ENCODE results near the gene EEF1G.
"Not testable (repeated sequence)": the region's sequence is repeated elsewhere in the genome, so short reads cannot be mapped to it uniquely, and the experiment has no call there.

EEF1G gene

DNA sequence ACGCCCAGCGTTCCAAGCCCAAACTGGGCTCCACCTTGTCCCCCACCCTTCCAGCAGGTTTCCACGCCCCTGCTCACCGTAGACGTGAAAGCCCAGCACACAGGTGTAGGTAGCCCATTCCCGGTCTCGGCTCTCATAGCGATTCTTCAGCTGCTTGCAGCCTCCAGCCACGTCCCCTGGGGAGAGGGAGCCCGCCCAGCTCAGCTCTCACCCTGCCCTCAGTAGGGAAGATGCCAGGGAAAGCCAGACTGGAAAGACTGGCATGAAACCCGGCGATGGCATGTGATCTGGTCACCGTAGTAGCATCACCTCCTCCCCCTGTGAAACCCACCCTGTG lies 29.3 kb upstream of the EEF1G start:
- no peak for DNase-seq (ENCODE audit: low read depth in 2 of 2)

DNA sequence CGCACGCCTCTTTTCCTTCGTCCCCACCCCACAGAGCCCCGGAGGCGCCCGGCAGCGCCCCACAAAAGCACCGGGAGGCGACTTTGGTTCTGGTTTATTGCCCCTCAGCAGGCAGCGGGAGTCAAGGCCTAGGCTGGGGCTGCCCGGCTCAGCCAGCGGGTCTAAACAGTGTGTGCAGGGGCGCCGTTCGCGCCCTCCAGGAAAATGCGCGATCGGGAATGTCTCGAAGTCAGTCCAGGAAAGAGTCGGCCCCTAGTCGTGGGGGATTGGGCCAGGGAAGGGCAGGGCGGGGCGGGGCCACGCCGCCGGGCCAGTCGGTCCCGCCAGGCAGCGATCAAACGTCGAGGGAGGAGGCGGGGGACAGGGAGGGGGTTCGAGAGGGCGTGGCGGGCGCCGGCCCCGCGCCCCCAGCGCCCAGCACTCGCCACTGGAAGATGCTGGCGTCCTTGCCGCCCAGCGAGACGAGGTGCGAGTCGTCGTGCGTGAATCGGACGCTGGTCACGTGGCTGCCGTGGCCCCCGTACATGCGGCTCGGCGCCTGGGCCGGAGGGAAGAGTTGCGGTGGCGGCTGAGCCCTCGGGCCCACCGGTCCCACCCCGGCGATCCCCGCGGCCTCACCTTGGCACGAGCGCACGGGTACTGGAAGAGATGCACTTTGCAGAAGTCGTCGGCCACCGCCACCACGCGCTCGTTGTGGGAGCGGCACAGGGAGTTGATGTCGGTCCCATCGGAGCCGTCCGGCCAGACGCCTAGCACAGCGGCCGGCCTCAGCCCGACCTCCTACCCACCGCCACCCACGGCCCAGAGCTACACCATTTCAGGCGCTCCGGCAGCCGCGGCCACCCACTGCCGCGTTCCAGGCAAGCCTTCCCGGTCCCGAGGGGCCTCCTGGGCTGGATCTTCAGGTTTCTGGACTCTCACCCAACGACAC lies 28.7 kb upstream of the EEF1G start:
- no peak for DNase-seq (ENCODE audit: low read depth in 2 of 2)

DNA sequence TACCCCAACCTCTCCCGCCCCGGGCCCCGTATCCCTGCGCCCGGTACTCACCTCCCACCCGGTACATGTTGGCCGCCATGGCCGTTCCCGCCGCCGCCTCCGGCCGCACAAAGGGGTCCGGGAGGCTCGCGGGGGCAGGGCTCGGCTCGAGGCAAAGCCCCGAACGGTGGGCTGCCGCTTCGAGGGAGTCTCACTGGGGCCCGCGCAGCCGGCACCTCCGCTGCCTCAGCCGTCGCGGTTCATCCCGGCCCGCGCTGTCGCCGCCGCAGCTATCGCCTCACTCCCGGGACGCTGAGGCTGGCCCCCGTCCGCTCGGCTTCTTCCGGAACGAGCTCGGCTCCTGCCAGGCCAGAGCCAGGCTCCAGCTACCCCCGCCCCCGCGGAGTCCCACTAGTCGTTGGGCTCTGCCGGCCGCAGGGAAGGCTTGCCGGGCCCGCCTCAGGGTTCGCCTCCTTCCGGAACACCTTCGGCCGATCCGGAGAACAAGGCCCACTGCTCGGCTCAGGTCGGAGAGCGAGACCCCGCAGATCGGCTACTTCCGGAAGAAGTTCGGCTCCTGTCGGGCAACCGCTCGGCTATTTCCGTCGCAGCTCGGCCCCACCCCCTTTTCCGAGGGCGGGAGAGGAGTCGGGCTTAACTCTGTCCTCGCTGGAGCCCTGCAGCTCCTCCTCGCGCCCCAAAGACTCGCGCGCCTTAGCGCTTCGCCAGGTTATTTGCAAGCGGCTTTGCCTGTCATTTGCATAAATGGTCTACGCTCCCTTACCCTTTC lies 27.9 kb upstream of the EEF1G start, which contains the start of gene MTA2:
MTA2 (minus strand) TSS at position 494 of the 769 bp plus-strand sequence; CDS start at position 79, 415 bp downstream.
- DNase-seq (ENCODE audit: low read depth in 2 of 2), result peak; percentile 98

DNA sequence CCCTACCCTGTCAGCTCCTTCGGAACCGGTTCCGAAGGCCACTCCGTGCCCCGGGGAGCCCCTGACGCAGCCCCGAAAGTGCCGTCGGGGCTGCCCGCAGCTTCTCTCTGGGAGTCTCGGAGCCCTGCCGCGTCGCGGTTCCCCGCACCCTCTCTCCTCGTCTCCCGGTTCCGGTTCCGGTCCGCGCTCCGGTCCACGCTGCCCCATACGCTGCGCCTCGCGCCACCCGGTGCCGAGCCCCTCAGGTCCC lies 27.4 kb upstream of the EEF1G start:
- peak in 1 of 2 donors; percentile 43 for DNase-seq (ENCODE audit: low read depth in 2 of 2)

DNA sequence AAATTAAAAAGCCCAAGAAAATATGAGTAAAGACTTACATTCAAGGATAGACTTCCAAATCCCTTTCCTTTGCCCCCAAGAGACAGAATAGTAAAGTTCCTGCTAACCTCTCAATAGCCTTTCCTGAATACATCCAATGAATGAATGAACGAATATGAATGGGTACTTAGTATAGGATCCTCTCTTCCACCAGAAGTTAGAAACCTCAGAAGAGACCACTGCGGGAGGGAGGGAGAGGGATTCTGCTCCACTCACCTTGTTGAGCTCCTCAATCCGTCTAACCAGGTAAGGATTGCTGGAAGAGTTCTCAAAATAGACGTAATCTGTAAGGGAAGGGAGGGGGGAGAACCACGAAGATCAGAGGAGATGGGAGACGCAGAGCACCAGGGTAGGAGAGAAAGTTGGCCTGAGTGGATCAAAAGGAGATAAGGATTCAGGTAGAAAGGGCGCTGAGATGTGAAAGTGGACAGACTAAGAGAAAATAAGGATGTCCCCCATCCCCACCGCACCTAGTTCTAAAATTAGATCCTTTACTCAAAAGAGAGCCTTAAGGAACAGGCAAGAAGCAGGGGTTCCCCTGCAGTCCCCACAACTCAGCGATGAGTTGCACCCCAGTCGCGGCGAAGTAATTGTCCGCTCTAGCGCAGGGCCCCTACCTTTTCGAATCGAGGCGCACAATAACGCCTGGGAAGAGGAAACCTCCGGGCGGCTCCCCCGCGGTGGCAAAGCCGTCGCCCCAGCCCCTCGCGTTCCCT lies 26.9 kb upstream of the EEF1G start:
- DNase-seq (ENCODE audit: low read depth in 2 of 2), result no peak

DNA sequence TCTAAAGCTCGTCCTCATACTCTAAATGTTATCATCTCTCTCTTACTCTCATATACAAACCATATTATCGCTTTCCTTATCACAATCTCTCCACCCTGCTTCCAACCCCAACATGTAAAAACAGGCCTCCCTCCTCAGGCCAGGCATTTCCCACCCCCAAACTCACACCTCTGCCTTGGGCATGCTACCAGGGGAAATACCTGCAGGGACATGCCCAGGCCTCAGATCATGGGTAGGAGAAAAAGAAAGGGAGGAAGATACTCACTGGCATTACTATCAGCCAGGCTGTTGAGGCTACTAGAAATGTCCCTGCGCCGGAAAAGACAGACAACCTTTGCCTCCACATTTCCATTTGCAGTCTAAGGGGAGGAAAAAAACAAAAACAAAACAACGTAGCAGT lies 26.2 kb upstream of the EEF1G start:
- no peak for DNase-seq (ENCODE audit: low read depth in 2 of 2)

DNA sequence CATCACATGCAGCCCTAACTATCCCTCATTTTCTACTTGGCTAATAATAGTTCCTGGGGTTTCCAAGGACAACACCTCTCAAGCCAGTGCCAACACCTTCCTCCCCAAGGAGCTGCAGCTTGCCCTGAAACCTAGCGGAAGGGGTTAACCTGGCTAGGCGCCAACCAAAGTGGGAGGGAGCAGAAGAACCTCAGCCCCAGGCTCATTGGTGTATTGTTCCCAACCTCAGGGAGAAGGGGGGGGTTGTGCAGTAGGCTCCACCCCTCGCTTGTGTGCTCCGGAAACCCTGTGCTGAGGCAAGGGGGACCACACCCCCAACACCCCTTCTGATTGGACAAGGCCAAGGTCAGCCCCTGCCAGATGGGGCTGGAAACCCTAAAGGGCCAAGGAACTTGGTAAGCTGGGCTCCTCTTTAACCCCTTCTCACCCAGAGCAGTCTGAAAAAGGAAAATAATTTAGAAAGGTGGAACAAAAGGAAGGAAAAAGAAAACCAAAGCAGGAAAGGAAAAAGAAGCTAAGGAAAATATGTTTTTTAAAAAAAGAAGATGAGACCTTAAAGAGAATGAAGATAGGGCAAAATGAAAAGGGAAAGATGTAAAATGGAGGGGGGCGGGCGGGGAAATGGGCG lies 25.5 kb upstream of the EEF1G start:
- DNase-seq (ENCODE audit: low read depth in 2 of 2), result peak; percentile 89 to 93

GRCh38 chr11:62595124-62595523 lies 21.4 kb upstream of the EEF1G start:
- no peak for DNase-seq (ENCODE audit: low read depth in 2 of 2)

- DNase-seq (ENCODE audit: low read depth in 2 of 2), result peak; percentile 68 to 69
Measured at GRCh38 chr11:62593434-62594044, 19.8 kb upstream of the EEF1G start.

DNA sequence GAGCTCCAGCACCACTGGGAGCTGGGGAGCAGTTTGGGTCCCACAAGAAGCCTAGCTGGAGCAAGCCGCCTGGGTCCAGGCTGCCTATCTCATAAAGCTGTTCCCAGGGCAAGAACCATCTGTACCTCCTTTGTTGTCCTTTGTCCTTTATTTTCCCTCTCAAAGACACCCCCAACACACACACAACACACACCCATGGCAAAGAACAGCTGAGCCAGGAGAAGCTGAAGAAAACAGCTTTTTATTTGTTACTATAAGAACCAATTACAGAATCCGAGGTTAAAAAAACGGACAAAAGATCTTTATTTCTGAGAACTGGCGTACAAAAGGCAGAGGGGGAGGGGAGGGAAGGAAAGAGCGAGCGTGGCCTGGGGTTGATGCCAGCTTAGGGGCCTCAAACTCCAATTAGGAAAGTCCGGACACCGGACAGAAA lies 19.3 kb upstream of the EEF1G start:
- DNase-seq (ENCODE audit: low read depth in 2 of 2), result no peak

DNA sequence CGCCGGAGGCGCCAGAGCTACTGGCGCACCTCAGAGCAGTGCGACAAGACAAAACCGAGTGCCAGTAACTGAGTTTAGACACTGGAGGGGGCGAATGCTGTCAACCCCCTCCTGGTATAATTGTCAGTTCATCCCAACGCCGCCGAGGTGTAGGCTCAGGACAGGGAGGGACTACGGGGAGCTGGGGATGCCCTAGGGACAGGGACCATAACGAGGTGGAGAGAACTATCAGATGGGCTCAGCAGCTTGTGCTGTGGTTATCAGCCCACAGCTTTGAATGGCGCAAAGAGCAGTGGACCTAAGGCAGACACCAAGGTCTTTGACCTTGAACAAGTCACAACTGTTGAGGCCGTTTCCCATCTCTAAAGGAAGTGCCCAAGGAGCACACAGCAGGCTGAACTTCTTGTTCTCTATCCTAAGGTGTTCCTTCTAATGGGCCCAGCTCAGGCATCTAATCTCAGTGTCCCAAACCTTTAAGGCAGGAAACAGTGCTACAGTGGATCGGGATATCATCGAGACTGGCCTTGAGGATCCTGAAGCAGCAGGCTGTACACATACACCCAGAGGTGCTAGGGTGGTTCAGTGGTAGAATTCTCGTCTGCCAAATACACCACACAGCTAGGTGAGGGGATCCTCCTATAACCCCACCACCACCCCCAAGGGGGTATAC lies 18.6 kb upstream of the EEF1G start:
- DNase-seq (ENCODE audit: low read depth in 2 of 2), result no peak

DNA sequence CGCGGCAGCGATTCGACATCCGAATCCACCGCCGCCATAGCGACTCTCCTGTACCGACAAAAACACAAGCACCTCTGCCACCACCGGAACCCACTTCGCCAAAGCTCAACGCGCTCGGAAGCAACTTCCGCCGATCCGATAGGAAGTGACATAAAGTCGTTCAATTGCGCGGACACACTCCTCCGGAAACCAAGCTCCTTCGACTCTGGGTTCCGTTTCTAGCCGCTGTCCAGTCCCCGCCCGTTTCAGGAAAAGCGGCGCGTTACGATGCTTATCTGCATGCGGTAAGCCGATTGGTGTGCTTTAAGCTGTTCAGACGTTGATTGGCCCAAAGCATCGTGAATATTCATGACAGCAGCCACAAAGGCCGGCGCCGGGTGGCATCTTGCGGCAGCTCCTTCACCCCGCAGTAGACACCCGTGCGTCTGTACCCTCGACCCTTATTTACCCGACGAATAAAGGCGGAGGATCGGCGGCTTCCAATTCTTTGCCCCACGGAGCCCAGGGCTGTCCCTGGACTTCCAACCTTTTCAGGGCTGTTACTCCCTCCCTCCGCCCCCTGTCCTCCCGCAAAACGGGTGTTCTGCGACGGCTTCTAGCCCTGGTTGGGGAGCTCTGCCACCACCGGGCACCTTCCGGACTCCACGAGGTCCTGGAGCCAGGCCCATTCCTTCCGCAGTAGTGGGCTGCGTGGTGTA lies 17.9 kb upstream of the EEF1G start, which contains the start of gene TUT1:
TUT1 (minus strand) TSS at position 76 of the 698 bp plus-strand sequence; CDS start at position 38, 38 bp downstream.
- peak; percentile 91 to 97 for DNase-seq (ENCODE audit: low read depth in 2 of 2)

- no peak for DNase-seq (ENCODE audit: low read depth in 2 of 2)
Measured at GRCh38 chr11:62588966-62589637, 15.4 kb upstream of the EEF1G start.

DNA sequence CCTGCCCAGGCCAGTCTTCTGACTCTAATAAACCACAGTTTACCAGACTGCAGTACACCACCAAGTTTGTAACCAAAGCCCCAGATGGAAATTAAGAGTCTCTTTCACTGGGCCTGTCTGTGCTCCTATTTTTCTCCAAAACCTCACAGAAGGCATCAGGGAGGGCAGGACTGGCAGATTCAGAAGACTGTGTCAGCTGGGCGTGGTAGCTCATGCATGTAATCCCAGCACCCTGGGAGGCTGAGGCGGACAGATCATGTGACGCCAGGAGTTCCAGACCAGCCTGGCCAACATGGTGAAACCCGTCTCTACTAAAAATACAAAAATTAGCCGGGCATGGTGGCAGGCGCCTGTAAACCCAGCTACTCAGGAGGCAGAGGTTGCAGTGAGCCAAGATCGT lies 11.7 kb upstream of the EEF1G start:
- not testable (repeated sequence) for DNase-seq (ENCODE audit: low read depth in 2 of 2)

DNA sequence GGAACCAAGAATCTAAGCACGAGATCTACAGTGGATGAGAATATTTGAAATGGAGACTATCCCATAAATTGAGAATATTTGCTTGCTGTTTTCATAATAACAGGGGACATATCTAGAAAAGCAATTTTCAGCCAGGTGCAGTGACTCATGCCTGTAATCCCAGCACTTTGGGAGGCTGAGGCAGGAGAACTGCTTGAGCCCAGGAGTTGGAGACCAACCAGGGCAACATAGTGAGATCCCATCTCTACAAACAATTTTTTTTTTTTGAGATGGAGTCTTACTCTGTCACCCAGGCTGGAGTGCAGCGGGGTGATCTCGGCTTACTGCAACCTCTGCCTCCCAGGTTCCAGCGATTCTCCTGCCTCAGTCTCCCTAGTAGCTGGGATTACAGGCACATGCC lies 8.0 kb upstream of the EEF1G start:
- DNase-seq (ENCODE audit: low read depth in 2 of 2), result not testable (repeated sequence)

GRCh38 chr11:62580959-62581715 lies 7.4 kb upstream of the EEF1G start:
- DNase-seq (ENCODE audit: low read depth in 2 of 2), result no peak

DNA sequence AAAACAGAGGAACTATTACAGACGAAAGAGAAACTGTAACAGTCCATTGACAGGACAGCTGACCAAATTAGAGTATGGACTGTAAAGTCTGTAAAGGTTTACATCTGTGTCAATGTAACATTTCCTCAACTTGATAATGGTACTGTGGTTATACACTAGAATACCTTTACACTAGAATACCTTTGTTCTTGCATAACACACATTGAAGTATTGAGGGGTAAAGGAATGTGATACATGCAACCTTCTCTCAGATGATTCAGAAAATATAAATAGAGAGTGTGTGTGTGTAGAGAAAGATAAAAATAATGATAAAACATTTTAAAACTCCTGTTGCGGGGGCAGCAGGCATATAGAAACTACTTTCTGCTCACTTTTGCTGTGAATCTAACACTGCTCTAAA lies 5.6 kb upstream of the EEF1G start:
- DNase-seq (ENCODE audit: low read depth in 2 of 2), result no peak

GRCh38 chr11:62578541-62578940 lies 4.8 kb upstream of the EEF1G start:
- DNase-seq (ENCODE audit: low read depth in 2 of 2), result no peak
